Peyer's patch (tissue), 4 donors: ENCODE measurements around the gene ITGB2.

Experiments
- CTCF ChIP-seq, 6 experiments: fragments of 450-650 bp in 4 of 6; fragments of 200-600 bp in 2 of 6; sonication (generic) in 1 of 6; IDR thresholded peaks; one replicate each; pipeline ENCODE4 v1.5.1; 2017 to 2019; ENCODE audit warnings: antibody characterized with exemption in 6 of 6, mild to moderate bottlenecking in 3 of 6, moderate library complexity in 1 of 6
- POLR2A ChIP-seq, 2 donors: fragments of 450-650 bp; IDR thresholded peaks; one replicate each; pipeline ENCODE4 v1.5.1; 2017; ENCODE audit warnings: antibody characterized with exemption in 2 of 2, mild to moderate bottlenecking in 2 of 2, moderate library complexity in 2 of 2

GRCh38 chr21:44921928-44922327, 1.2 kb upstream of the ITGB2 start:
- TF ChIP-seq CTCF (IDR thresholded peaks at IDR 0.05) (no peak), POLR2A (IDR thresholded peaks at IDR 0.05) (no peak)
